Subcutaneous preadipocyte (primary cell): ENCODE results near the gene FCHSD1. TPM values are rescaled to one million over a fixed set of nuclear protein-coding genes. Genes with fewer than 3 reads are reported as not detected.

Source experiments
- total RNA-seq: library from RNA; depleted of rRNA; stranded (reverse); fragments of >200 nt; gene quantifications from 2 replicates; pipeline ENCODE4 v1.2.3, GENCODE V29; 2012

The FCHSD1 gene
- 11.4 and 14.1 TPM in 2 replicates for total RNA-seq

GRCh38 chr5:141650851-141651727 is at the start of gene FCHSD1:
TSS of gene FCHSD1 (minus strand) at chr5:141651418. CDS start at chr5:141651368, 50 bp downstream.

DNA sequence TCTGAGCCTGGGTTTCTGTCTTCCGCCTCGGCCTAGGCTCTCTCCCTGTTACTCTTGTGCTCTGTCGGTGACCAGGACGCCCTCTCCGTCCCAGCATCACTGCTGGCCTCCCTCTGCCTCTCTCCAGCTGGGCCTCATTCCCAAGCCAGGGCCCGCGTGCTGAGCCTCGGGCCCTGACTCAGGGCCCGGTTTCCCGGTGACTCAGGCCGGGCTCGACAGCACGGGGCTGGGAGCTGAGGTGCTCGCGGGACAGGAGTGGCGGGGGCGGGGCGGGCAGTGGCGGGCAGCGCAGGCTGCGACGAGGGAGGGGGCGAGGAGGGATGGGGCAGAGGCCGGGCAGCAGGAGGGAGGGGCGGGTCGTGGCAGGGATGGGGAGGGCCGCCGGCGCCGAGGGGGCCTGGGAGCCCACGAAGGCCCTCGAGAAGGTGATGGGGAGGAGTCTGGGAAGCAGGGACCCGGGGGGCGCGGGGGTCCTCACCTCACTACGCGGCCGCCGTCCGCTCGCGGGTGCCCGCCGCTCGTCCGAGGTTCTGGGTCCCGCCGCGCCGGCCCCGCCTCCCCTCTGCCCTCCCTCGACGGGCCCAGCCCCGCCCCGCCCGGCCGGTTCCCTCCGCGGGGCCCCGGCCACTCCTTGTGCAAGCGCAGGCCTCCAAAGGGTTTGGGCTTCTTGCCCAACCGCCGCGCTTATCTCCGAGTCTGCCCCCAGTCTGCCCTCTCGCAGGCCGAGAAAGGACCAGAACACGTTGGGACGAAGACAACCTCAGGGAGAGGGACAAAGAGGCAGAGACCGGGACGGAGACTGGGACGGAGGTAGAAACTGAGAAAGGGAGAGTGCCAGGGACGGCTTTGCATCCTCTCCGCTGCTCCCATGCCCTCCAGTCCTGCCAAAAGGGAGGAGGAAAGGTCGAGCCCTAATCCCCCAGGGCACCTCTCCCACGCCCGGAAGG is 30.8 kb upstream of the FCHSD1 start, which contains the start of gene ARAP3:
Gene ARAP3 (minus strand): TSS at position 536 of the 947 bp plus-strand sequence. CDS start 1,744 bp downstream, outside the sequence.

GRCh38 chr5:141636413-141637122 is 14.7 kb downstream of the FCHSD1 start, which contains the start of the genes HDAC3 and RELL2:
TSS of gene HDAC3 (minus strand) at chr5:141636849. CDS start at chr5:141636790, 59 bp downstream.
TSS of gene RELL2 (plus strand) at chr5:141636997. CDS start at chr5:141638226, 1,229 bp downstream.

GRCh38 chr5:141618804-141619554 is 32.2 kb downstream of the FCHSD1 start, which contains the start of gene DIAPH1:
TSS of gene DIAPH1 (minus strand) at chr5:141619000. CDS start at chr5:141618914, 86 bp downstream.

Other genes with a start within 250 kb of the FCHSD1 start
- 2.9 and 4.3 TPM in 2 replicates for gene PCDHGA9, start 248.6 kb downstream of the FCHSD1 start, total RNA-seq
- gene PCDHGB6, start 243.4 kb downstream of the FCHSD1 start, total RNA-seq: 2.5 and 2.6 TPM in 2 replicates
- gene PCDHGA10, start 238.4 kb downstream of the FCHSD1 start, total RNA-seq: 6.8 and 7.7 TPM in 2 replicates
- 5.9 and 6.6 TPM in 2 replicates for gene PCDHGB7, start 233.7 kb downstream of the FCHSD1 start, total RNA-seq
- gene PCDHGA11, start 230.4 kb downstream of the FCHSD1 start, total RNA-seq: 11.8 and 13.9 TPM in 2 replicates
- gene PCDHGA12, start 220.9 kb downstream of the FCHSD1 start, total RNA-seq: 19.2 and 22.4 TPM in 2 replicates
- gene PCDHGC3, start 175.5 kb downstream of the FCHSD1 start, total RNA-seq: 50.2 and 61.0 TPM in 2 replicates
- gene PCDHGC4, start 166.4 kb downstream of the FCHSD1 start, total RNA-seq: 2.2 and 2.7 TPM in 2 replicates
- 2.2 and 2.9 TPM in 2 replicates for gene PCDHGC5, start 162.3 kb downstream of the FCHSD1 start, total RNA-seq
- 19.1 and 34.8 TPM in 2 replicates for gene DIAPH1, start 32.4 kb downstream of the FCHSD1 start, total RNA-seq
- 42.3 and 55.7 TPM in 2 replicates for gene HDAC3, start 14.6 kb downstream of the FCHSD1 start, total RNA-seq
- gene RELL2, start 14.4 kb downstream of the FCHSD1 start, total RNA-seq: 2.9 and 3.3 TPM in 2 replicates
- gene ARAP3, start 30.8 kb upstream of the FCHSD1 start, total RNA-seq: 2.9 and 4.1 TPM in 2 replicates
- gene PCDH1, start 227.0 kb upstream of the FCHSD1 start, total RNA-seq: under 0.01 TPM in 1 of 2 replicates, not detected in the other